ENCODE measurements around the gene MKLN1. TPM values are rescaled to one million over a fixed set of nuclear protein-coding genes. Genes with fewer than 3 reads are reported as not detected.

The MKLN1 gene
- polyA plus RNA-seq, 1 donor from 2014 or later, result 15.9 TPM

GRCh38 chr7:131533151-131533559 is 205.5 kb downstream of the MKLN1 start (continued):
- TF ChIP-seq POLR2AphosphoS5 (IDR thresholded peaks at IDR 0.05) (no peak), TAF1 (IDR thresholded peaks at IDR 0.05; ENCODE audit: low read depth) (no peak)

- no peaks in the 10 kb centered on the region for H3K36me3 ChIP-seq (ENCODE audit: insufficient read depth, low read length)
- no peak for TF ChIP-seq MXI1 (conservative IDR thresholded peaks at IDR 0.05; ENCODE audit: poor library complexity, severe bottlenecking)
- TF ChIP-seq POLR2AphosphoS5 (IDR thresholded peaks at IDR 0.05), result no peak
- TF ChIP-seq RAD21 (conservative IDR thresholded peaks at IDR 0.05), result no peak
- no peak for TF ChIP-seq EP300 (conservative IDR thresholded peaks at IDR 0.05; ENCODE audit: poor library complexity, severe bottlenecking)
- no peak for TF ChIP-seq SMC3 (conservative IDR thresholded peaks at IDR 0.05; ENCODE audit: poor library complexity)
- no peak for TF ChIP-seq EZH2 (IDR thresholded peaks at IDR 0.05; ENCODE audit: borderline replicate concordance, insufficient read depth, low read length, poor library complexity, severe bottlenecking)
- no peak for TF ChIP-seq TAF1 (IDR thresholded peaks at IDR 0.05; ENCODE audit: low read depth)
- TF ChIP-seq CTCF (IDR thresholded peaks at IDR 0.05; ENCODE audit: poor library complexity, severe bottlenecking), result no peak
- TF ChIP-seq REST (IDR thresholded peaks at IDR 0.05; ENCODE audit: borderline replicate concordance), result no peak
- no peaks in the 10 kb centered on the region for H3K79me2 ChIP-seq (replicated peaks; ENCODE audit: insufficient read depth, low read length)
- no peaks in the 10 kb centered on the region for H4K20me1 ChIP-seq (ENCODE audit: insufficient read depth)
- no peaks in the 10 kb centered on the region for H3F3A ChIP-seq (ENCODE audit: insufficient read depth, low read length, poor library complexity, severe bottlenecking)
- no peak overlapping the region for H3K4me3 ChIP-seq (ENCODE audit: low read length)
- no peak overlapping the region for H2AFZ ChIP-seq (ENCODE audit: low read depth, low read length)
- H3K4me2 ChIP-seq (ENCODE audit: low read length), result no peak overlapping the region
- no peak overlapping the region for H3K9ac ChIP-seq (ENCODE audit: low read length)
- H3K27ac ChIP-seq (ENCODE audit: low read length), result no peak overlapping the region
- no peaks in the 10 kb centered on the region for H3K27me3 ChIP-seq (ENCODE audit: insufficient read depth, low read depth, low read length)
- no peaks in the 10 kb centered on the region for H3K9me3 ChIP-seq (ENCODE audit: low read length)
- H3K9me2 ChIP-seq (ENCODE audit: insufficient read depth, low read length), result no peaks in the 10 kb centered on the region
Measured at GRCh38 chr7:131533566-131534561, 206.2 kb downstream of the MKLN1 start.

GRCh38 chr7:131536361-131536849 is 208.7 kb downstream of the MKLN1 start:
- no peak overlapping the region for H3K27ac ChIP-seq (ENCODE audit: low read length)
- H4K20me1 ChIP-seq (ENCODE audit: insufficient read depth), result no peaks in the 10 kb centered on the region
- H3K4me2 ChIP-seq (ENCODE audit: low read length), result no peak overlapping the region
- H3K36me3 ChIP-seq (ENCODE audit: insufficient read depth, low read length), result no peaks in the 10 kb centered on the region
- H3K4me3 ChIP-seq (ENCODE audit: low read length), result no peak overlapping the region
- no peak overlapping the region for H3K9ac ChIP-seq (ENCODE audit: low read length)
- H3K27me3 ChIP-seq (ENCODE audit: insufficient read depth, low read depth, low read length), result no peaks in the 10 kb centered on the region
- H2AFZ ChIP-seq (ENCODE audit: low read depth, low read length), result no peak overlapping the region
- H3F3A ChIP-seq (ENCODE audit: insufficient read depth, low read length, poor library complexity, severe bottlenecking), result no peaks in the 10 kb centered on the region
- no peaks in the 10 kb centered on the region for H3K9me3 ChIP-seq (ENCODE audit: low read length)
- H3K9me2 ChIP-seq (ENCODE audit: insufficient read depth, low read length), result no peaks in the 10 kb centered on the region
- H3K79me2 ChIP-seq (replicated peaks; ENCODE audit: insufficient read depth, low read length), result no peaks in the 10 kb centered on the region
- TF ChIP-seq POLR2AphosphoS5 (IDR thresholded peaks at IDR 0.05) (no peak), MXI1 (conservative IDR thresholded peaks at IDR 0.05; ENCODE audit: poor library complexity, severe bottlenecking) (no peak), TAF1 (IDR thresholded peaks at IDR 0.05; ENCODE audit: low read depth) (no peak), REST (IDR thresholded peaks at IDR 0.05; ENCODE audit: borderline replicate concordance) (no peak), EZH2 (IDR thresholded peaks at IDR 0.05; ENCODE audit: borderline replicate concordance, insufficient read depth, low read length, poor library complexity, severe bottlenecking) (no peak), RAD21 (conservative IDR thresholded peaks at IDR 0.05) (no peak), EP300 (conservative IDR thresholded peaks at IDR 0.05; ENCODE audit: poor library complexity, severe bottlenecking) (no peak), SMC3 (conservative IDR thresholded peaks at IDR 0.05; ENCODE audit: poor library complexity) (no peak), CTCF (IDR thresholded peaks at IDR 0.05; ENCODE audit: poor library complexity, severe bottlenecking) (no peak)
